Activated CD8-positive, alpha-beta memory T cell treated with anti-CD3 and anti-CD28 coated beads, Interleukin-2, amount 50 U/mL, for 1 hour (primary cell): ENCODE data around the gene RNF182.
"Not testable (repeated sequence)": the region's sequence is repeated elsewhere in the genome, so short reads cannot be mapped to it uniquely, and the experiment has no call there.

Experiments
- DNase-seq: peaks from one replicate; pipeline ENCODE4 v3.0.0-alpha.2; 2020; ENCODE audit errors: extremely low read depth

The RNF182 gene

GRCh38 chr6:13965582-13966127, 40.9 kb downstream of the RNF182 start:
- DNase-seq: no peak

- DNase-seq: no peak
Measured at GRCh38 chr6:13971303-13971702, 46.6 kb downstream of the RNF182 start.

GRCh38 chr6:13972602-13973001, 47.9 kb downstream of the RNF182 start:
- not testable (repeated sequence) for DNase-seq

- DNase-seq: not testable (repeated sequence)
Measured at GRCh38 chr6:13973422-13973821, 48.7 kb downstream of the RNF182 start.

GRCh38 chr6:13978102-13978640, 53.4 kb downstream of the RNF182 start:
- no peak for DNase-seq

- DNase-seq: no peak
Measured at GRCh38 chr6:13978787-13979186, 54.0 kb downstream of the RNF182 start.

GRCh38 chr6:13979284-13980171, 54.8 kb downstream of the RNF182 start:
- DNase-seq: no peak

GRCh38 chr6:13980534-13980933, 55.8 kb downstream of the RNF182 start:
- no peak for DNase-seq

GRCh38 chr6:13985663-13986325, 61.0 kb downstream of the RNF182 start:
- no peak for DNase-seq

GRCh38 chr6:13986700-13987399, 62.1 kb downstream of the RNF182 start:
- DNase-seq: no peak

GRCh38 chr6:13987400-13987865, 62.7 kb downstream of the RNF182 start:
- no peak for DNase-seq

- DNase-seq: no peak
Measured at GRCh38 chr6:13988049-13988738, 63.4 kb downstream of the RNF182 start.

- no peak for DNase-seq
Measured at GRCh38 chr6:13988908-13989307, 64.2 kb downstream of the RNF182 start.

- DNase-seq: no peak
Measured at GRCh38 chr6:13989496-13990144, 64.9 kb downstream of the RNF182 start.

- no peak for DNase-seq
Measured at GRCh38 chr6:13990796-13991195, 66.0 kb downstream of the RNF182 start.

- DNase-seq: no peak
Measured at GRCh38 chr6:13991393-13991792, 66.6 kb downstream of the RNF182 start.

- DNase-seq: no peak
Measured at GRCh38 chr6:13992417-13993055, 67.8 kb downstream of the RNF182 start.

- DNase-seq: no peak
Measured at GRCh38 chr6:13993416-13993815, 68.7 kb downstream of the RNF182 start.

GRCh38 chr6:13998356-13998755, 73.6 kb downstream of the RNF182 start:
- DNase-seq: no peak

- no peak for DNase-seq
Measured at GRCh38 chr6:14000901-14001300, 76.1 kb downstream of the RNF182 start.
